H1 (cell line): ENCODE measurements around the gene SMAD6.

ENCODE experiments used
- BCL11A ChIP-seq, 2 experiments: IDR thresholded peaks; one replicate each; pipeline ENCODE4 v1.6.1; 2011; ENCODE audit warnings: low read depth in 2 of 2, low read length in 2 of 2, mild to moderate bottlenecking in 2 of 2
- EP300 ChIP-seq, 2 experiments: IDR thresholded peaks; 1 replicate in 1 of 2; 2 replicates in 1 of 2; pipeline ENCODE4 v1.6.1; 2011 to 2012; ENCODE audit warnings: low read depth in 2 of 2, low read length in 2 of 2, mild to moderate bottlenecking in 2 of 2, borderline replicate concordance in 1 of 2, inconsistent platforms in 1 of 2, moderate library complexity in 1 of 2
- EZH2 ChIP-seq: fragments of 200-600 bp; sonication (generic); IDR thresholded peaks from 2 replicates; pipeline ENCODE4 v1.7.1; 2012; ENCODE audit warnings: low read depth, mild to moderate bottlenecking, moderate library complexity, low read length, inconsistent platforms; ENCODE audit not compliant: severe bottlenecking
- GABPA ChIP-seq: IDR thresholded peaks from 2 replicates; pipeline ENCODE4 v1.6.1; 2011; ENCODE audit warnings: mild to moderate bottlenecking, low read length, moderate library complexity, borderline replicate concordance; ENCODE audit not compliant: insufficient read depth
- JUND ChIP-seq: IDR thresholded peaks from 2 replicates; pipeline ENCODE4 v1.6.1; 2011; ENCODE audit warnings: mild to moderate bottlenecking, improper control_type of control experiment, low read length
- POLR2A ChIP-seq, 2 experiments: IDR thresholded peaks; 1 replicate in 1 of 2; 2 replicates in 1 of 2; pipeline ENCODE4 v1.6.1; 2011; ENCODE audit warnings: low read depth in 2 of 2, low read length in 2 of 2, mild to moderate bottlenecking in 2 of 2; ENCODE audit errors: control extremely low read depth in 1 of 2
- TBP ChIP-seq: IDR thresholded peaks from 2 replicates; pipeline ENCODE4 v1.6.1; 2011; ENCODE audit warnings: low read depth, low read length, improper control_type of control experiment
- TF ChIP-seq, protein P1 (sequence below), 3 experiments: IDR thresholded peaks; 1 replicate in 2 of 3; 2 replicates in 1 of 3; pipeline versions ENCODE4 v1.5.1 to v1.6.1; 2011; ENCODE audit warnings: low read length in 3 of 3, mild to moderate bottlenecking in 3 of 3, inconsistent platforms in 2 of 3, low read depth in 1 of 3, moderate library complexity in 1 of 3; ENCODE audit not compliant: insufficient read depth in 1 of 3; ENCODE audit errors: control extremely low read depth in 1 of 3
- TF ChIP-seq, protein P2 (sequence below): IDR thresholded peaks from 2 replicates; pipeline ENCODE4 v1.6.1; 2012; ENCODE audit warnings: low read length, inconsistent platforms
- TF ChIP-seq, protein P3 (sequence below): IDR thresholded peaks from 2 replicates; pipeline ENCODE4 v1.6.1; 2011; ENCODE audit warnings: low read depth, mild to moderate bottlenecking, low read length; ENCODE audit not compliant: insufficient read depth
- TF ChIP-seq, protein P4 (sequence below): IDR thresholded peaks from 2 replicates; pipeline ENCODE4 v1.6.1; 2012; ENCODE audit warnings: inconsistent platforms

GRCh38 chr15:66822114-66822513, 120.1 kb downstream of the SMAD6 start:
- TF ChIP-seq, protein P1, sequence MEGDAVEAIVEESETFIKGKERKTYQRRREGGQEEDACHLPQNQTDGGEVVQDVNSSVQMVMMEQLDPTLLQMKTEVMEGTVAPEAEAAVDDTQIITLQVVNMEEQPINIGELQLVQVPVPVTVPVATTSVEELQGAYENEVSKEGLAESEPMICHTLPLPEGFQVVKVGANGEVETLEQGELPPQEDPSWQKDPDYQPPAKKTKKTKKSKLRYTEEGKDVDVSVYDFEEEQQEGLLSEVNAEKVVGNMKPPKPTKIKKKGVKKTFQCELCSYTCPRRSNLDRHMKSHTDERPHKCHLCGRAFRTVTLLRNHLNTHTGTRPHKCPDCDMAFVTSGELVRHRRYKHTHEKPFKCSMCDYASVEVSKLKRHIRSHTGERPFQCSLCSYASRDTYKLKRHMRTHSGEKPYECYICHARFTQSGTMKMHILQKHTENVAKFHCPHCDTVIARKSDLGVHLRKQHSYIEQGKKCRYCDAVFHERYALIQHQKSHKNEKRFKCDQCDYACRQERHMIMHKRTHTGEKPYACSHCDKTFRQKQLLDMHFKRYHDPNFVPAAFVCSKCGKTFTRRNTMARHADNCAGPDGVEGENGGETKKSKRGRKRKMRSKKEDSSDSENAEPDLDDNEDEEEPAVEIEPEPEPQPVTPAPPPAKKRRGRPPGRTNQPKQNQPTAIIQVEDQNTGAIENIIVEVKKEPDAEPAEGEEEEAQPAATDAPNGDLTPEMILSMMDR (IDR thresholded peaks at IDR 0.05; ENCODE audit: control extremely low read depth in 1 of 3, insufficient read depth in 1 of 3, low read depth in 1 of 3, low read length in 3 of 3) = no peak
- TF ChIP-seq EP300 (IDR thresholded peaks at IDR 0.05; ENCODE audit: borderline replicate concordance in 1 of 2, low read depth in 2 of 2, low read length in 2 of 2) (no peak), EZH2 (no peak), JUND (no peak), POLR2A (IDR thresholded peaks at IDR 0.05; ENCODE audit: control extremely low read depth in 1 of 2, low read depth in 2 of 2, low read length in 2 of 2) (no peak), GABPA (no peak), TBP (no peak), BCL11A (IDR thresholded peaks at IDR 0.05; ENCODE audit: low read depth in 2 of 2, low read length in 2 of 2) (no peak)
- TF ChIP-seq, protein P2, sequence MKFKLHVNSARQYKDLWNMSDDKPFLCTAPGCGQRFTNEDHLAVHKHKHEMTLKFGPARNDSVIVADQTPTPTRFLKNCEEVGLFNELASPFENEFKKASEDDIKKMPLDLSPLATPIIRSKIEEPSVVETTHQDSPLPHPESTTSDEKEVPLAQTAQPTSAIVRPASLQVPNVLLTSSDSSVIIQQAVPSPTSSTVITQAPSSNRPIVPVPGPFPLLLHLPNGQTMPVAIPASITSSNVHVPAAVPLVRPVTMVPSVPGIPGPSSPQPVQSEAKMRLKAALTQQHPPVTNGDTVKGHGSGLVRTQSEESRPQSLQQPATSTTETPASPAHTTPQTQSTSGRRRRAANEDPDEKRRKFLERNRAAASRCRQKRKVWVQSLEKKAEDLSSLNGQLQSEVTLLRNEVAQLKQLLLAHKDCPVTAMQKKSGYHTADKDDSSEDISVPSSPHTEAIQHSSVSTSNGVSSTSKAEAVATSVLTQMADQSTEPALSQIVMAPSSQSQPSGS = no peak
- TF ChIP-seq, protein P3, sequence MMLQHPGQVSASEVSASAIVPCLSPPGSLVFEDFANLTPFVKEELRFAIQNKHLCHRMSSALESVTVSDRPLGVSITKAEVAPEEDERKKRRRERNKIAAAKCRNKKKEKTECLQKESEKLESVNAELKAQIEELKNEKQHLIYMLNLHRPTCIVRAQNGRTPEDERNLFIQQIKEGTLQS = no peak
- TF ChIP-seq, protein P4, sequence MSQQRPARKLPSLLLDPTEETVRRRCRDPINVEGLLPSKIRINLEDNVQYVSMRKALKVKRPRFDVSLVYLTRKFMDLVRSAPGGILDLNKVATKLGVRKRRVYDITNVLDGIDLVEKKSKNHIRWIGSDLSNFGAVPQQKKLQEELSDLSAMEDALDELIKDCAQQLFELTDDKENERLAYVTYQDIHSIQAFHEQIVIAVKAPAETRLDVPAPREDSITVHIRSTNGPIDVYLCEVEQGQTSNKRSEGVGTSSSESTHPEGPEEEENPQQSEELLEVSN = no peak
